Pons (tissue), 1 donor: ENCODE measurements around the gene ZMAT3.
"Not testable (repeated sequence)": the region's sequence is repeated elsewhere in the genome, so short reads cannot be mapped to it uniquely, and the experiment has no call there.

Source experiments
- DNase-seq: peaks from one replicate; pipeline ENCODE4 v3.0.0-alpha.2; 2016; ENCODE audit warnings: low spot score

ZMAT3 gene

GRCh38 chr3:179071323-179072099 is at the start of gene ZMAT3:
TSS of gene ZMAT3 (minus strand) at chr3:179071809. CDS start at chr3:179067752, 4,057 bp downstream.
- peak; percentile 85 for DNase-seq

GRCh38 chr3:179116816-179117215 is 45.2 kb upstream of the ZMAT3 start:
- DNase-seq, result no peak

GRCh38 chr3:179115444-179115843 is 43.8 kb upstream of the ZMAT3 start:
- DNase-seq, result not testable (repeated sequence)

- no peak for DNase-seq
Observed at GRCh38 chr3:179113903-179114302, 42.3 kb upstream of the ZMAT3 start.

- DNase-seq, result no peak
Observed at GRCh38 chr3:179108086-179108485, 36.5 kb upstream of the ZMAT3 start.

- no peak for DNase-seq
Observed at GRCh38 chr3:179107617-179108016, 36.0 kb upstream of the ZMAT3 start.

- no peak for DNase-seq
Observed at GRCh38 chr3:179105881-179106280, 34.3 kb upstream of the ZMAT3 start.

- DNase-seq, result no peak
Observed at GRCh38 chr3:179100652-179101051, 29.0 kb upstream of the ZMAT3 start.

GRCh38 chr3:179098388-179099077 is 26.9 kb upstream of the ZMAT3 start:
- no peak for DNase-seq

GRCh38 chr3:179093807-179094206 is 22.2 kb upstream of the ZMAT3 start:
- no peak for DNase-seq

- DNase-seq, result no peak
Observed at GRCh38 chr3:179091113-179091512, 19.5 kb upstream of the ZMAT3 start.

- no peak for DNase-seq
Observed at GRCh38 chr3:179088306-179088705, 16.7 kb upstream of the ZMAT3 start.

GRCh38 chr3:179083977-179084376 is 12.4 kb upstream of the ZMAT3 start:
- DNase-seq, result no peak

- no peak for DNase-seq
Observed at GRCh38 chr3:179082416-179082815, 10.8 kb upstream of the ZMAT3 start.

GRCh38 chr3:179081885-179082284 is 10.3 kb upstream of the ZMAT3 start:
- DNase-seq, result no peak

- DNase-seq, result no peak
Observed at GRCh38 chr3:179079537-179079936, 7.9 kb upstream of the ZMAT3 start.

- DNase-seq, result no peak
Observed at GRCh38 chr3:179076243-179077027, 4.8 kb upstream of the ZMAT3 start.

- DNase-seq, result no peak
Observed at GRCh38 chr3:179074656-179075055, 3.0 kb upstream of the ZMAT3 start.

- no peak for DNase-seq
Observed at GRCh38 chr3:179073816-179074215, 2.2 kb upstream of the ZMAT3 start.

- DNase-seq, result peak; percentile 54
Observed at GRCh38 chr3:179072100-179072438, 460 bp upstream of the ZMAT3 start.

- DNase-seq, result no peak
Observed at GRCh38 chr3:179071027-179071322, 634 bp downstream of the ZMAT3 start.

- DNase-seq, result peak; percentile 24
Observed at GRCh38 chr3:179069762-179070390, 1.7 kb downstream of the ZMAT3 start.
